Keratinocyte (primary cell): ENCODE data around the gene NRARP. TPM values are rescaled to one million over a fixed set of nuclear protein-coding genes. Genes with fewer than 3 reads are reported as not detected.
A peak's percentile ranks its signal among the peaks of the same experiment; 100 is the strongest.

Experiments used
- DNase-seq: peaks from one replicate; pipeline ENCODE4 v3.0.0-alpha.2; 2011; ENCODE audit warnings: low read depth, missing footprints, low spot score
- FAIRE-seq: peaks from 2 replicates; lab custom pipeline; 2011; peaks lifted over from hg19 to GRCh38; lab: Jason Lieb, UNC
- H2AFZ ChIP-seq: 2 replicates; pipeline ENCODE4 v1.6.0; 2012; ENCODE audit warnings: low read length, control low read depth, inconsistent platforms; ENCODE audit not compliant: control insufficient read depth
- H3K27ac ChIP-seq: 2 replicates; pipeline ENCODE4 v1.5.1; 2011; ENCODE audit warnings: low read length; ENCODE audit not compliant: control insufficient read depth, insufficient read depth
- H3K27me3 ChIP-seq: 3 replicates; pipeline ENCODE4 v1.6.0; 2011; ENCODE audit warnings: low read length; ENCODE audit not compliant: control insufficient read depth, insufficient read depth; ENCODE audit errors: extremely low read depth
- H3K36me3 ChIP-seq, 2 experiments: 2 replicates in 1 of 2; 3 replicates in 1 of 2; pipeline ENCODE4 v1.5.1; 2011; ENCODE audit warnings: low read length in 2 of 2, mild to moderate bottlenecking in 1 of 2; ENCODE audit not compliant: control insufficient read depth in 2 of 2, insufficient read depth in 2 of 2; ENCODE audit errors: extremely low read depth in 1 of 2
- H3K4me1 ChIP-seq: 3 replicates; pipeline ENCODE4 v1.5.1; 2011; ENCODE audit warnings: low read length; ENCODE audit not compliant: control insufficient read depth, insufficient read depth; ENCODE audit errors: extremely low read depth
- H3K4me2 ChIP-seq: 3 replicates; pipeline ENCODE4 v1.6.0; 2011; ENCODE audit warnings: low read depth, low read length; ENCODE audit not compliant: control insufficient read depth, insufficient read depth; ENCODE audit errors: extremely low read depth
- H3K4me3 ChIP-seq, 3 experiments: fragments of 200-600 bp in 1 of 3; sonication (generic) in 1 of 3; 2 replicates in 2 of 3; 3 replicates in 1 of 3; pipeline ENCODE4 v1.5.1; 2011 to 2016; ENCODE audit warnings: low read length in 3 of 3, mild to moderate bottlenecking in 3 of 3, control low read depth in 2 of 3, inconsistent platforms in 1 of 3, low read depth in 1 of 3, mixed read lengths in 1 of 3, mixed run types in 1 of 3, moderate library complexity in 1 of 3; ENCODE audit not compliant: control insufficient read depth in 2 of 3, insufficient read depth in 2 of 3; ENCODE audit errors: extremely low read depth in 1 of 3
- H3K79me2 ChIP-seq: 2 replicates; pipeline ENCODE4 v1.6.0; 2012; ENCODE audit warnings: low read length; ENCODE audit not compliant: control insufficient read depth, insufficient read depth
- H3K9ac ChIP-seq: 3 replicates; pipeline ENCODE4 v1.6.0; 2011; ENCODE audit warnings: low read length; ENCODE audit not compliant: control insufficient read depth, insufficient read depth; ENCODE audit errors: extremely low read depth
- H3K9me1 ChIP-seq: 3 replicates; pipeline ENCODE4 v1.6.0; 2011; ENCODE audit warnings: low read length; ENCODE audit not compliant: control insufficient read depth, insufficient read depth; ENCODE audit errors: extremely low read depth
- H3K9me3 ChIP-seq: 2 replicates; pipeline ENCODE4 v1.5.1; 2012; ENCODE audit warnings: low read depth, low read length; ENCODE audit not compliant: control insufficient read depth
- H4K20me1 ChIP-seq: 3 replicates; pipeline ENCODE4 v1.6.0; 2011; ENCODE audit warnings: low read length; ENCODE audit not compliant: control insufficient read depth, insufficient read depth; ENCODE audit errors: extremely low read depth
- CTCF ChIP-seq, 3 experiments: IDR thresholded peaks in 1 of 3; conservative IDR thresholded peaks in 1 of 3; optimal IDR thresholded peaks in 1 of 3; 2 replicates in 2 of 3; 3 replicates in 1 of 3; pipeline versions ENCODE3 to v1.5.1; 2011; ENCODE audit warnings: low read length in 3 of 3, mild to moderate bottlenecking in 3 of 3, moderate library complexity in 2 of 3, control low read depth in 1 of 3, inconsistent platforms in 1 of 3; ENCODE audit not compliant: insufficient read depth in 2 of 3; ENCODE audit errors: extremely low read depth in 1 of 3
- EZH2 ChIP-seq: IDR thresholded peaks from one replicate; pipeline ENCODE4 v1.6.1; 2012; ENCODE audit warnings: inconsistent platforms, mild to moderate bottlenecking, low read length, moderate library complexity
- dilution Hi-C: fragments of 300-500 bp; cut with MboI; formaldehyde crosslinking; loops from one replicate; pipeline ENCODE4 v1.7.0; 2020; ENCODE audit warnings: low sequenced_read_pairs; ENCODE audit not compliant: extremely low pct_ligation_motif_present
- polyA plus RNA-seq, 5 experiments: library from polyadenylated mRNA; depleted of rRNA in 3 of 5; stranded (reverse) in 3 of 5; stranded (forward) in 1 of 5; unstranded in 1 of 5; fragments of >200 nt; gene quantifications; 1 replicate in 1 of 5; 2 replicates in 3 of 5; 3 replicates in 1 of 5; pipeline versions ENCODE4 v1.2.1 to v1.2.3, GENCODE V29; 2011 to 2012; ENCODE audit warnings: missing spikeins in 2 of 5, low read depth in 1 of 5, low replicate concordance in 1 of 5

Gene NRARP
- polyA plus RNA-seq, 1 donor (not counting 4 experiments of a cell fraction or from before 2014, with no cell fraction given) = 2.4 TPM

DNA sequence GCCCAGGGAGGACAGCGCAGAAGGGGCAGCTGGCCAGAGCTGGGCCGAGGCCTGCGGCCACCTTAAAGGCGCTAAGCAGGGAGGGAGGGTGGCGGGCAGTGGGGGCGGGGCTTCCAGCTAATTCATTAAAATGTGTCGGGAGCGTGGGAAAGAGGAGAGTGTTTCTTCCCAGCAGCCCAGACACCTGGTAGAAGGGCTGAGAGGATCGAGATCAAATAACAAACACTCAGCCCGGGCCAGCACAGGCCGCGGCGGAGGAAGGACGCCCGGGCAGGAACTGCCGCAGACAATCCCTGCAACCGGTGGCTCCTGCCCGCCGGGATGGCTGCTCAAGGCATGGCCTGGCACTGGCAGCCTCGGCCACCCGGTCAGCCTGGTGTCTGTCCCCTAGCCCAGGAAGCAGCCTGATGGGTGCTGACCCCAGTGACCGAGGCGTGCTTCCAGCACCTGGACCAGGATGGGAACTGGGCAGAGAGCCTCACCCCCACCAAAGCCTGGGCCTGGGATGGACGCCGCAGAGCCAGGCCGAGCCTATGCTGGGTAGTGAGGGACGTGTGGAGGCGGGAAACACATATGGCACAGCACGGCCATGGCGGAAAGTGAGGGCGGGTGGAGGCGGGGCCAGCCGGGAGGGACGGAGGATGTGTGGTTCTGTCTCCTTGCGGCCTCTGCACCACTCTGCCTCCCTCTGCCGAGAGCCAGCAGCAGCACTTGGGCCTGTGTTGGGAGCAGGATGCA is 3.2 kb upstream of the NRARP start:
- Histone ChIP-seq H3K36me3 (no peaks in the 10 kb centered on the region), H4K20me1 (no peaks in the 10 kb centered on the region), H3K9me3 (no peaks in the 10 kb centered on the region), H3K4me2 (peak overlapping the region; percentile 31), H3K4me1 (peaks cover 27% of the 10 kb centered on the region), H3K27ac (peak overlapping the region; percentile 29), H3K9me1 (no peaks in the 10 kb centered on the region), H3K79me2 (no peaks in the 10 kb centered on the region), H3K4me3 (no peak overlapping the region), H3K9ac (peak overlapping the region; percentile 42), H2AFZ (peak overlapping the region; percentile 87), H3K27me3 (peaks cover 12% of the 10 kb centered on the region)
- TF ChIP-seq EZH2 (no peak), CTCF (optimal IDR thresholded peaks at IDR 0.05 in 1 of 3, IDR thresholded peaks at IDR 0.05 in 1 of 3, conservative IDR thresholded peaks at IDR 0.05 in 1 of 3; ENCODE audit: extremely low read depth in 1 of 3, insufficient read depth in 2 of 3, low read length in 3 of 3) (peak in 1 of 3 experiments; percentile 20)
- dilution Hi-C loops = no loop called here
- FAIRE-seq (no peak), DNase-seq (no peak)

GRCh38 chr9:137304383-137305059 is 2.5 kb upstream of the NRARP start:
- peak in 2 of 3 experiments; percentile 11 to 29 for TF ChIP-seq CTCF (optimal IDR thresholded peaks at IDR 0.05 in 1 of 3, IDR thresholded peaks at IDR 0.05 in 1 of 3, conservative IDR thresholded peaks at IDR 0.05 in 1 of 3; ENCODE audit: extremely low read depth in 1 of 3, insufficient read depth in 2 of 3, low read length in 3 of 3)
- no peak for TF ChIP-seq EZH2
- Histone ChIP-seq H3K27ac (no peak overlapping the region), H2AFZ (no peak overlapping the region), H4K20me1 (no peaks in the 10 kb centered on the region), H3K9ac (no peak overlapping the region), H3K9me1 (no peaks in the 10 kb centered on the region), H3K27me3 (peaks cover 16% of the 10 kb centered on the region), H3K79me2 (no peaks in the 10 kb centered on the region), H3K4me1 (peaks cover 23% of the 10 kb centered on the region), H3K4me3 (no peak overlapping the region), H3K4me2 (no peak overlapping the region), H3K36me3 (no peaks in the 10 kb centered on the region), H3K9me3 (no peaks in the 10 kb centered on the region)
- dilution Hi-C loops = no loop called here
- DNase-seq (no peak), FAIRE-seq (no peak)
